K562 (cell line): ENCODE data around the gene ZNF333. TPM values are rescaled to one million over a fixed set of nuclear protein-coding genes. Genes with fewer than 3 reads are reported as not detected.

Experiments used
- ATAC-seq: fragments of 200-7000 bp; cut with Tn5 transposase; 3 replicates; pipeline ENCODE4 v1.9.1; 2020; ENCODE audit warnings: moderate library complexity
- BruUV-seq: library from RNA; stranded (reverse); fragments of 400-500 nt; replicated peaks from 2 replicates; lab custom pipeline; 2021; lab: Mats Ljungman, UMichigan
- CTCF ChIA-PET: fragments of 300-600 bp; formaldehyde crosslinking; extraction: SDS; loops from one replicate; lab custom pipeline; 2021; ENCODE audit warnings: low intra/inter-chr PET ratio; lab: Yijun Ruan, JAX
- POLR2A ChIA-PET: fragments of 300-600, 350-650 bp; sonication (Branson Sonifier 250); formaldehyde crosslinking; extraction: SDS; loops from one replicate; lab custom pipeline; 2021; ENCODE audit warnings: antibody characterized with exemption, inconsistent platforms; lab: Yijun Ruan, JAX
- DNase-seq, 4 experiments: peaks; one replicate each; pipeline versions ENCODE4 v3.0.0 to v3.0.0-alpha.2; 2011 to 2018; ENCODE audit warnings: low spot score in 3 of 4, mixed read lengths in 3 of 4; ENCODE audit errors: extremely low read depth in 1 of 4
- FAIRE-seq: peaks from 2 replicates; lab custom pipeline; 2011; peaks lifted over from hg19 to GRCh38; lab: Jason Lieb, UNC
- H2AFZ ChIP-seq: 2 replicates; pipeline ENCODE4 v1.6.0; 2011; ENCODE audit warnings: low read depth, low read length, control low read depth, inconsistent platforms
- H3K27ac ChIP-seq: fragments of 200-600 bp; 3 replicates; pipeline ENCODE4 v1.8.0; 2011; ENCODE audit warnings: low read depth, mild to moderate bottlenecking, control low read depth, inconsistent platforms, low read length, moderate library complexity, mixed read lengths; ENCODE audit errors: extremely low read depth
- H3K27me3 ChIP-seq, 2 experiments: fragments of 300-600 bp in 1 of 2; 2 replicates in 1 of 2; 3 replicates in 1 of 2; pipeline versions ENCODE4 v1.6.0 to v1.8.0; 2011; ENCODE audit warnings: inconsistent platforms in 2 of 2, low read length in 2 of 2, mild to moderate bottlenecking in 1 of 2, mixed read lengths in 1 of 2, moderate library complexity in 1 of 2; ENCODE audit not compliant: control insufficient read depth in 2 of 2, insufficient read depth in 2 of 2
- H3K36me3 ChIP-seq: fragments of 300-600 bp; 3 replicates; pipeline ENCODE4 v1.8.0; 2011; ENCODE audit warnings: mild to moderate bottlenecking, low read length, inconsistent platforms; ENCODE audit not compliant: control insufficient read depth, insufficient read depth
- H3K4me1 ChIP-seq, 2 experiments: fragments of 200-600 bp in 1 of 2; replicated peaks in 1 of 2; 2 replicates in 1 of 2; 3 replicates in 1 of 2; pipeline versions ENCODE4 v1.5.1 to v1.8.0; 2011; ENCODE audit warnings: inconsistent platforms in 2 of 2, low read length in 2 of 2, mild to moderate bottlenecking in 1 of 2, mixed read lengths in 1 of 2, moderate library complexity in 1 of 2; ENCODE audit not compliant: control insufficient read depth in 2 of 2, insufficient read depth in 2 of 2
- H3K4me2 ChIP-seq: 2 replicates; pipeline ENCODE4 v1.6.1; 2011; ENCODE audit warnings: low read length, control low read depth, inconsistent platforms, mixed read lengths; ENCODE audit not compliant: insufficient read depth
- H3K4me3 ChIP-seq: fragments of 200-600 bp; sonication (generic), shearing (Covaris generic); 2 replicates; pipeline ENCODE4 v1.5.1; 2016; ENCODE audit warnings: control low read depth, inconsistent platforms
- H3K79me2 ChIP-seq: fragments of 200-600 bp; 3 replicates; pipeline ENCODE4 v1.8.0; 2011; ENCODE audit warnings: low read length, inconsistent platforms; ENCODE audit not compliant: control insufficient read depth, insufficient read depth
- H3K9ac ChIP-seq, 2 experiments: 2 replicates each; pipeline versions ENCODE4 v1.6.0 to v1.6.1; 2011; ENCODE audit warnings: low read depth in 2 of 2, low read length in 2 of 2, control low read depth in 1 of 2, inconsistent platforms in 1 of 2, mild to moderate bottlenecking in 1 of 2, mixed read lengths in 1 of 2; ENCODE audit not compliant: insufficient read depth in 1 of 2
- H3K9me1 ChIP-seq: one replicate; pipeline ENCODE4 v1.6.0; 2011; ENCODE audit warnings: inconsistent platforms, mild to moderate bottlenecking, low read length, moderate library complexity; ENCODE audit not compliant: control insufficient read depth, insufficient read depth
- H3K9me3 ChIP-seq: replicated peaks from 2 replicates; pipeline ENCODE4 v1.5.1; 2011; ENCODE audit warnings: low read depth, low read length, inconsistent platforms; ENCODE audit not compliant: control insufficient read depth, insufficient read depth
- H4K20me1 ChIP-seq: replicated peaks from 2 replicates; pipeline ENCODE4 v1.6.1; 2011; ENCODE audit warnings: low read length, inconsistent platforms, mixed read lengths; ENCODE audit not compliant: control insufficient read depth, insufficient read depth
- E2F6 ChIP-seq, 2 experiments: IDR thresholded peaks; 2 replicates each; pipeline ENCODE4 v1.6.1; 2011; ENCODE audit warnings: borderline replicate concordance in 1 of 2, control low read depth in 1 of 2, low read depth in 1 of 2, low read length in 1 of 2, mild to moderate bottlenecking in 1 of 2, mixed read lengths in 1 of 2, moderate library complexity in 1 of 2; ENCODE audit not compliant: insufficient read depth in 1 of 2, insufficient read length in 1 of 2, poor library complexity in 1 of 2, severe bottlenecking in 1 of 2; ENCODE audit errors: extremely low read depth in 1 of 2
- RBM25 ChIP-seq: fragments of 200-400 bp; formaldehyde crosslinking; IDR thresholded peaks from 2 replicates; pipeline ENCODE4 v1.6.1; 2018; ENCODE audit warnings: low read length, low read depth, moderate library complexity; ENCODE audit not compliant: severe bottlenecking
- ZNF146 ChIP-seq: IDR thresholded peaks from one replicate; pipeline ENCODE4 v1.6.1; 2018; ENCODE audit warnings: missing compliant biosample characterization; ENCODE audit not compliant: unreplicated experiment
- whole genome bisulfite sequencing: fragments of 100-300 bp; shearing (Covaris generic); methylation state at CpG from one replicate; pipeline ENCODE4 v1.1.6; 2016; ENCODE audit warnings: low coverage, mixed read lengths; ENCODE audit not compliant: insufficient coverage; ENCODE audit errors: missing lambda C conversion rate; 5-methylcytosine and 5-hydroxymethylcytosine counted together
- in situ Hi-C: fragments of 300-500 bp; cut with MboI; formaldehyde crosslinking; loops from 4 replicates; pipeline ENCODE4 v1.15.0; 2018; ENCODE audit warnings: inconsistent platforms, mixed read lengths
- intact Hi-C: fragments of 100-400 bp; cut with micrococcal nuclease; formaldehyde crosslinking; loops from 2 replicates; pipeline ENCODE4 v1.14.2; 2022
- polyA plus RNA-seq, 8 experiments: library from polyadenylated mRNA; depleted of rRNA in 4 of 8; stranded (reverse) in 5 of 8; unstranded in 3 of 8; fragments of >200 nt; fragmentation: Nextera tagmentation in 2 of 8; fragmentation: Illumina TruSeq in 1 of 8; extraction: Ambion mirVana in 2 of 8; extraction: Trizol in 1 of 8; gene quantifications; 2 replicates each; pipeline versions ENCODE4 v1.2.1 to v1.2.3, GENCODE V29; 2011 to 2014; ENCODE audit warnings: inconsistent platforms in 1 of 8, missing spikeins in 1 of 8
- total RNA-seq, 7 experiments: library from RNA; depleted of rRNA in 6 of 7; stranded (reverse); fragments of >200 nt in 6 of 7; fragmentation: Illumina TruSeq in 2 of 7; extraction: Trizol in 2 of 7; gene quantifications; 2 replicates each; pipeline versions ENCODE4 v1.2.1 to v1.2.3, GENCODE V29; 2011 to 2021; ENCODE audit warnings: low replicate concordance in 1 of 7

The ZNF333 gene
- total and polyA plus RNA-seq, 9 of the 15 experiments (the other 6 are each of a cell fraction or from before 2014, with no cell fraction given): 2.8 to 10.3 (median 6.3) TPM

GRCh38 chr19:14762111-14762510 lies 72.3 kb downstream of the ZNF333 start:
- Histone ChIP-seq H4K20me1 (no peaks in the 10 kb centered on the region), H2AFZ (no peak overlapping the region), H3K27ac (no peak overlapping the region), H3K9me3 (no peaks in the 10 kb centered on the region), H3K9me1 (no peaks in the 10 kb centered on the region), H3K27me3 (no peaks in the 10 kb centered on the region), H3K36me3 (peaks cover 51% of the 10 kb centered on the region; the same call in 2 of the 3 replicates), H3K4me2 (no peak overlapping the region), H3K79me2 (no peaks in the 10 kb centered on the region), H3K4me3 (no peak overlapping the region), H3K9ac (no peak overlapping the region), H3K4me1 (peaks cover 0 to 5% of the 10 kb centered on the region in 2 experiments; a peak in 1 of 5 replicates)
- POLR2A ChIA-PET: interaction anchor here (1.3 kb wide), 1 partner anchor 14 kb away, joined by 3 read pairs; no protein-coding TSS in a partner anchor
- in situ Hi-C loops (no loop called here), intact Hi-C loops (no loop called here)
- no TSS peak for BruUV-seq
- no peak for DNase-seq
- TF ChIP-seq RBM25: peak; percentile 62
- peak; percentile 88 for TF ChIP-seq ZNF146 (CRISPR knock-in tag)
- no peak for TF ChIP-seq E2F6 (IDR thresholded peaks at IDR 0.05; ENCODE audit: borderline replicate concordance in 1 of 2, extremely low read depth in 1 of 2, insufficient read depth in 1 of 2, insufficient read length in 1 of 2, low read depth in 1 of 2, low read length in 1 of 2, poor library complexity in 1 of 2, severe bottlenecking in 1 of 2)
- no peak for ATAC-seq
- WGBS: 95% methylated on average over 2 of the region's 2 CpGs
- CTCF ChIA-PET: no interaction called here
- no peak for FAIRE-seq
